Adrenal gland (tissue), 5 donors: Measurements from ENCODE around the gene PLEKHN1.

ENCODE experiments used
- POLR2A ChIP-seq, 2 donors: fragments of 450-650 bp; IDR thresholded peaks; one replicate each; pipeline ENCODE4 v1.6.1; 2017; ENCODE audit warnings: antibody characterized with exemption in 2 of 2, mild to moderate bottlenecking in 2 of 2, moderate library complexity in 1 of 2
- TF ChIP-seq, protein P1 (sequence below), 6 experiments: fragments of 450-650 bp in 4 of 6; fragments of 200-600 bp in 2 of 6; sonication (generic) in 1 of 6; IDR thresholded peaks; 1 replicate in 5 of 6; 2 replicates in 1 of 6; pipeline versions ENCODE4 v1.5.1 to v1.8.0; 2016 to 2021; ENCODE audit warnings: antibody characterized with exemption in 6 of 6, mild to moderate bottlenecking in 2 of 6, moderate library complexity in 1 of 6
- donor health status: DM: no; HTN: no; CAD: no.

GRCh38 chr1:953524-954320 is 12.6 kb upstream of the PLEKHN1 start:
- TF ChIP-seq, protein P1, sequence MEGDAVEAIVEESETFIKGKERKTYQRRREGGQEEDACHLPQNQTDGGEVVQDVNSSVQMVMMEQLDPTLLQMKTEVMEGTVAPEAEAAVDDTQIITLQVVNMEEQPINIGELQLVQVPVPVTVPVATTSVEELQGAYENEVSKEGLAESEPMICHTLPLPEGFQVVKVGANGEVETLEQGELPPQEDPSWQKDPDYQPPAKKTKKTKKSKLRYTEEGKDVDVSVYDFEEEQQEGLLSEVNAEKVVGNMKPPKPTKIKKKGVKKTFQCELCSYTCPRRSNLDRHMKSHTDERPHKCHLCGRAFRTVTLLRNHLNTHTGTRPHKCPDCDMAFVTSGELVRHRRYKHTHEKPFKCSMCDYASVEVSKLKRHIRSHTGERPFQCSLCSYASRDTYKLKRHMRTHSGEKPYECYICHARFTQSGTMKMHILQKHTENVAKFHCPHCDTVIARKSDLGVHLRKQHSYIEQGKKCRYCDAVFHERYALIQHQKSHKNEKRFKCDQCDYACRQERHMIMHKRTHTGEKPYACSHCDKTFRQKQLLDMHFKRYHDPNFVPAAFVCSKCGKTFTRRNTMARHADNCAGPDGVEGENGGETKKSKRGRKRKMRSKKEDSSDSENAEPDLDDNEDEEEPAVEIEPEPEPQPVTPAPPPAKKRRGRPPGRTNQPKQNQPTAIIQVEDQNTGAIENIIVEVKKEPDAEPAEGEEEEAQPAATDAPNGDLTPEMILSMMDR (IDR thresholded peaks at IDR 0.05), result no peak
- TF ChIP-seq POLR2A (IDR thresholded peaks at IDR 0.05), result no peak
